Osteocyte (in vitro differentiated cells): ENCODE results near the gene COL27A1. TPM values are rescaled to one million over a fixed set of nuclear protein-coding genes. Genes with fewer than 3 reads are reported as not detected.

ENCODE experiments used
- DNase-seq: peaks from one replicate; pipeline ENCODE4 v3.0.0; 2021; ENCODE audit warnings: mixed read lengths; ENCODE audit not compliant: unreplicated experiment; ENCODE audit errors: extremely low spot score
- H3K27ac Mint-ChIP-seq: one replicate; pipeline ENCODE4 v1.8.0; 2021; ENCODE audit warnings: mild to moderate bottlenecking, mixed read lengths; ENCODE audit not compliant: unreplicated experiment
- H3K27me3 Mint-ChIP-seq: one replicate; pipeline ENCODE4 v1.8.0; 2021; ENCODE audit warnings: mixed read lengths; ENCODE audit not compliant: unreplicated experiment
- H3K36me3 Mint-ChIP-seq: one replicate; pipeline ENCODE4 v1.8.0; 2021; ENCODE audit warnings: mixed read lengths; ENCODE audit not compliant: unreplicated experiment
- H3K4me1 Mint-ChIP-seq: one replicate; pipeline ENCODE4 v1.8.0; 2021; ENCODE audit warnings: mixed read lengths; ENCODE audit not compliant: unreplicated experiment
- H3K4me3 Mint-ChIP-seq: one replicate; pipeline ENCODE4 v1.8.0; 2021; ENCODE audit warnings: mild to moderate bottlenecking, moderate library complexity, mixed read lengths; ENCODE audit not compliant: unreplicated experiment
- H3K9me3 Mint-ChIP-seq: one replicate; pipeline ENCODE4 v1.8.0; 2021; ENCODE audit warnings: mixed read lengths; ENCODE audit not compliant: unreplicated experiment
- CTCF ChIP-seq: fragments of 200-600 bp; sonication (generic); IDR thresholded peaks from 2 replicates; pipeline ENCODE4 v1.5.0; 2021; ENCODE audit warnings: antibody characterized with exemption, mild to moderate bottlenecking, moderate library complexity
- total RNA-seq: library from RNA; stranded (reverse); gene quantifications from 2 replicates; pipeline ENCODE4 v1.2.1, GENCODE V29; 2021

COL27A1 gene
- total RNA-seq, 1 donor from 2014 or later, result 44.4 TPM

DNA sequence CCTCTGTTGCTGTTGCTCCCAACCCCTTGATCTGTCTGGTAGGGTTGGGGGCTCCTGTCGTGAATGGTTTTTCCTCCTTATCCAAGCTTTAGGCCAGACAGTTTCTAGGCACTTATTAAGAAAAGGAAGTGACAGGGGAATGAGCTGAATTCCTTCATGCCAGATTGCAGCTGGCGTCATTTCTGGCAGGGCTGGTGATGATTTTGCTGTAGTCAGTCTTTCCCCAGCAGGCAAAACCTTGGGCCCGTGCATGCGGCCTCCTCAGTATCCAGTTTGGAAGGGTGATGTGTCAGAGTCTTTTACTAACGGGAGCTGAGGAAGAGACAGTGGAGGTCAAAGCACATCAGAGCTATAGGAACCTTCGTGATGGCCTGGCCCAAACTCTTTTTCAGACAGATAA, 58.8 kb downstream of the COL27A1 start:
- Mint-ChIP-seq H3K36me3 (peaks cover 25% of the 10 kb centered on the region), H3K27me3 (no peaks in the 10 kb centered on the region), H3K4me1 (peaks cover 28% of the 10 kb centered on the region), H3K4me3 (no peak overlapping the region), H3K9me3 (no peaks in the 10 kb centered on the region), H3K27ac (no peak overlapping the region)
- DNase-seq, result no peak
- TF ChIP-seq CTCF, result no peak

- Mint-ChIP-seq H3K27me3 (no peaks in the 10 kb centered on the region), H3K4me3 (no peak overlapping the region), H3K36me3 (peaks cover 25% of the 10 kb centered on the region), H3K9me3 (no peaks in the 10 kb centered on the region), H3K27ac (no peak overlapping the region), H3K4me1 (peaks cover 35% of the 10 kb centered on the region)
- DNase-seq, result no peak
- TF ChIP-seq CTCF, result no peak
Measured at GRCh38 chr9:114214686-114215414, 59.5 kb downstream of the COL27A1 start.

DNA sequence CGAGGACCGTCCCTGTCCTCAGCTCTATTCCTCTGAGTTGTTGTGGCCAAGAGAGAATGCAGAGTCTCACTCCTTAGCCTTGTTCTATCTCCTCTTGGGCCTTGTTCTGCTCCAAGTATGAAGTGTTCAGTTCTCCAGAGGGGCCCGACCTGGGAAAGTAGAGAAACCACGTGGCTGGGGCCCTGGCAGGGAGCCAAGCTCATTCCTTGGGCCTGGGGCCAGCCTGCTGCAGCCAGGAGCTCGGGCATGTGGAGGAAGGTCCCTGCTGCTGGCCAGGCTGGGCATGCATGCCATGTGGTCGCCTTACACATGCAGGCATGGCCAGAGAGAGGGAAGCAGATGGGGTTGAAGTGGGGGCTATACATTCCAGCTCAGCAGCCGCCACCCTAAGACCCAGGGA, 60.7 kb downstream of the COL27A1 start:
- H3K9me3 Mint-ChIP-seq, result no peaks in the 10 kb centered on the region
- H3K4me1 Mint-ChIP-seq, result peaks cover 37% of the 10 kb centered on the region
- no peak for TF ChIP-seq CTCF
- H3K36me3 Mint-ChIP-seq, result peaks cover 27% of the 10 kb centered on the region
- no peaks in the 10 kb centered on the region for H3K27me3 Mint-ChIP-seq
- DNase-seq, result peak; percentile 92
- H3K4me3 Mint-ChIP-seq, result no peak overlapping the region
- peak overlapping the region; percentile 41 for H3K27ac Mint-ChIP-seq

DNA sequence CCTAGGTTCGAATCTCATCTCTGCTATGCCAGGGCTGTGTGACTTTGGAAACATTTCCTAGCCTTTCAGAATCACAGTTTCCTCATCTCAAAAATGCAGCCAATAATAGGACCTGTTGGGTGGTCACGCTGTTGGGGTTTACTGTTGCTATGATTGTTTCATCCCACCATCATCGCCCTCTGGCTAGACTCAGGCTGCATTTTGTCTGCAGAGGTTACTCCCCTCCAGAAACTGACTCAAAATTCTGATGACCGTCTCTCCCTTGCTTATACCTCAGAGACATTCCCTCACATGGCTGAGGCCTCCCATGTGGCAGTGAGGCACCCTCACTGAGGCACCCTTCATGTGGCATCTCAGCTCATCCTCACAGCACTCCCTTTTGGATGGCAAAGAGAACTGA, 61.6 kb downstream of the COL27A1 start:
- no peak overlapping the region for H3K27ac Mint-ChIP-seq
- DNase-seq, result no peak
- no peak overlapping the region for H3K4me3 Mint-ChIP-seq
- no peak for TF ChIP-seq CTCF
- H3K4me1 Mint-ChIP-seq, result peaks cover 37% of the 10 kb centered on the region
- H3K36me3 Mint-ChIP-seq, result peaks cover 24% of the 10 kb centered on the region
- H3K27me3 Mint-ChIP-seq, result no peaks in the 10 kb centered on the region
- H3K9me3 Mint-ChIP-seq, result no peaks in the 10 kb centered on the region

GRCh38 chr9:114218264-114219120, 63.2 kb downstream of the COL27A1 start:
- H3K4me3 Mint-ChIP-seq, result no peak overlapping the region
- H3K36me3 Mint-ChIP-seq, result peaks cover 16% of the 10 kb centered on the region
- H3K4me1 Mint-ChIP-seq, result peaks cover 37% of the 10 kb centered on the region
- no peak for DNase-seq
- H3K27ac Mint-ChIP-seq, result peak overlapping the region; percentile 47
- no peak for TF ChIP-seq CTCF
- H3K9me3 Mint-ChIP-seq, result no peaks in the 10 kb centered on the region
- H3K27me3 Mint-ChIP-seq, result no peaks in the 10 kb centered on the region
